Neural cell (in vitro differentiated cells): ENCODE results near the gene TAC4. TPM values are rescaled to one million over a fixed set of nuclear protein-coding genes. Genes with fewer than 3 reads are reported as not detected.

Source experiments
- H2AFZ ChIP-seq: fragments of 200-600, 300-800 bp; sonication (generic), shearing (Covaris generic); 2 replicates; pipeline ENCODE4 v1.6.0; 2014; ENCODE audit warnings: low read depth, mild to moderate bottlenecking, antibody characterized with exemption, low read length, moderate library complexity
- H3F3A ChIP-seq: fragments of 200-600 bp; shearing (Covaris generic); 2 replicates; pipeline ENCODE4 v1.6.1; 2016; ENCODE audit warnings: mild to moderate bottlenecking, moderate library complexity, mixed read lengths, antibody characterized with exemption, low read length; ENCODE audit not compliant: insufficient read depth, poor library complexity, severe bottlenecking
- H3K27ac ChIP-seq: fragments of 200-600, 300-800 bp; sonication (generic), shearing (Covaris generic); 2 replicates; pipeline ENCODE4 v1.5.1; 2014; ENCODE audit warnings: mild to moderate bottlenecking, low read length, moderate library complexity
- H3K27me3 ChIP-seq: fragments of 300-800, 200-600 bp; sonication (generic), shearing (Covaris generic); 2 replicates; pipeline ENCODE4 v1.6.0; 2014; ENCODE audit warnings: mild to moderate bottlenecking, low read depth, low read length, moderate library complexity; ENCODE audit not compliant: insufficient read depth
- H3K36me3 ChIP-seq: fragments of 300-800, 200-600 bp; sonication (generic), shearing (Covaris generic); 2 replicates; pipeline ENCODE4 v1.5.1; 2014; ENCODE audit warnings: mild to moderate bottlenecking, antibody characterized with exemption, low read length, moderate library complexity; ENCODE audit not compliant: insufficient read depth
- H3K4me2 ChIP-seq: fragments of 300-800, 200-600 bp; sonication (generic), shearing (Covaris generic); 2 replicates; pipeline ENCODE4 v1.6.0; 2014; ENCODE audit warnings: mild to moderate bottlenecking, low read length
- H3K4me3 ChIP-seq: fragments of 300-800, 200-600 bp; sonication (generic), shearing (Covaris generic); 2 replicates; pipeline ENCODE4 v1.5.1; 2014; ENCODE audit warnings: mild to moderate bottlenecking, low read length, moderate library complexity
- H3K79me2 ChIP-seq: fragments of 200-600 bp; shearing (Covaris generic); replicated peaks from 2 replicates; pipeline ENCODE4 v1.6.0; 2014; ENCODE audit warnings: mild to moderate bottlenecking, low read length, moderate library complexity; ENCODE audit not compliant: insufficient read depth
- H3K9ac ChIP-seq: fragments of 300-800, 200-600 bp; sonication (generic), shearing (Covaris generic); 2 replicates; pipeline ENCODE4 v1.6.1; 2016; ENCODE audit warnings: mild to moderate bottlenecking, low read length, mixed read lengths
- H3K9me2 ChIP-seq: fragments of 200-600 bp; shearing (Covaris generic); 2 replicates; pipeline ENCODE4 v1.6.1; 2016; ENCODE audit warnings: mild to moderate bottlenecking, low read length, mixed read lengths; ENCODE audit not compliant: insufficient read depth
- H3K9me3 ChIP-seq: fragments of 200-600, 300-800 bp; sonication (generic), shearing (Covaris generic); 2 replicates; pipeline ENCODE4 v1.6.1; 2016; ENCODE audit warnings: mild to moderate bottlenecking, mixed run types, low read length, moderate library complexity, mixed read lengths
- H4K20me1 ChIP-seq: fragments of 200-600 bp; shearing (Covaris generic); 2 replicates; pipeline ENCODE4 v1.6.1; 2016; ENCODE audit warnings: mild to moderate bottlenecking, mixed run types; ENCODE audit not compliant: insufficient read depth
- EP300 ChIP-seq: fragments of 450-650 bp; conservative IDR thresholded peaks from 2 replicates; pipeline ENCODE4 v1.6.1; 2014; ENCODE audit warnings: antibody characterized with exemption, mild to moderate bottlenecking, moderate library complexity; ENCODE audit not compliant: poor library complexity, severe bottlenecking
- EZH2 ChIP-seq: fragments of 200-600, 300-800 bp; shearing (Covaris generic), sonication (generic); IDR thresholded peaks from 2 replicates; pipeline ENCODE4 v1.6.1; 2014; ENCODE audit warnings: antibody characterized with exemption, low read length, borderline replicate concordance, mild to moderate bottlenecking; ENCODE audit not compliant: insufficient read depth, poor library complexity, severe bottlenecking
- MXI1 ChIP-seq: fragments of 450-650 bp; conservative IDR thresholded peaks from 2 replicates; pipeline ENCODE4 v1.6.1; 2014; ENCODE audit warnings: antibody characterized with exemption, mild to moderate bottlenecking; ENCODE audit not compliant: poor library complexity, severe bottlenecking
- POLR2AphosphoS5 ChIP-seq: IDR thresholded peaks from 2 replicates; pipeline ENCODE4 v1.6.1; 2012
- RAD21 ChIP-seq: fragments of 450-650 bp; conservative IDR thresholded peaks from 2 replicates; pipeline ENCODE4 v1.6.1; 2014; ENCODE audit warnings: antibody characterized with exemption, mild to moderate bottlenecking, moderate library complexity
- SMC3 ChIP-seq: fragments of 450-650 bp; conservative IDR thresholded peaks from 2 replicates; pipeline ENCODE4 v1.6.1; 2014; ENCODE audit warnings: antibody characterized with exemption, mild to moderate bottlenecking, moderate library complexity; ENCODE audit not compliant: poor library complexity
- TAF1 ChIP-seq: IDR thresholded peaks from 2 replicates; pipeline ENCODE4 v1.6.1; 2012; ENCODE audit warnings: low read depth
- polyA plus RNA-seq: library from polyadenylated mRNA; depleted of rRNA; stranded (reverse); fragments of >200 nt; gene quantifications from 2 replicates; pipeline ENCODE4 v1.2.3, GENCODE V29; 2014
- TF ChIP-seq, protein P1 (sequence below): IDR thresholded peaks from 2 replicates; pipeline ENCODE4 v1.6.1; 2012; ENCODE audit warnings: borderline replicate concordance
- TF ChIP-seq, protein P2 (sequence below): fragments of 450-650 bp; IDR thresholded peaks from 2 replicates; pipeline ENCODE4 v1.5.1; 2014; ENCODE audit warnings: antibody characterized with exemption, mild to moderate bottlenecking, moderate library complexity; ENCODE audit not compliant: poor library complexity, severe bottlenecking

The TAC4 gene
- polyA plus RNA-seq, 1 donor from 2014 or later: not detected

DNA sequence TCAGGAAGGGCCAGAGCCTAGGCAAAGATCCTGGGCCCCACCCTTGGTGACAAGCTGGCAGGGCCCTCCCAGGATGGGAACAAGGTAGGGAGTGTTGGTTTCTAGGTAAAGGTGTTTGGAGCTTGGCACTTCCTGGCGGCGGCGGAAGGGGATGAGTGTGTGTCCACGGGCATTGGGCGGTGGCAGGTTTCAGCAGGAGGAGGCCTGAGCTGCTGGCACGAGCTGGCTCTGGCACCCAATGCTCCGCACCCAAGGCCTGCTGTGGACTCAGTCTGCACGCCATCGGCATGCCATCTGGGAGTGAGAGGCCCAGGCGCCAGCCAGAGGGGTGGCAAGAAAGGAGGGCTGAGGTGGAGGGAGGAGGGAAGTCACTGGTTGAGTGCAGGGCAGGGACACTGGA lies 46.9 kb upstream of the TAC4 start:
- TF ChIP-seq EP300 (no peak), SMC3 (no peak), MXI1 (no peak), TAF1 (no peak)
- TF ChIP-seq, protein P1, sequence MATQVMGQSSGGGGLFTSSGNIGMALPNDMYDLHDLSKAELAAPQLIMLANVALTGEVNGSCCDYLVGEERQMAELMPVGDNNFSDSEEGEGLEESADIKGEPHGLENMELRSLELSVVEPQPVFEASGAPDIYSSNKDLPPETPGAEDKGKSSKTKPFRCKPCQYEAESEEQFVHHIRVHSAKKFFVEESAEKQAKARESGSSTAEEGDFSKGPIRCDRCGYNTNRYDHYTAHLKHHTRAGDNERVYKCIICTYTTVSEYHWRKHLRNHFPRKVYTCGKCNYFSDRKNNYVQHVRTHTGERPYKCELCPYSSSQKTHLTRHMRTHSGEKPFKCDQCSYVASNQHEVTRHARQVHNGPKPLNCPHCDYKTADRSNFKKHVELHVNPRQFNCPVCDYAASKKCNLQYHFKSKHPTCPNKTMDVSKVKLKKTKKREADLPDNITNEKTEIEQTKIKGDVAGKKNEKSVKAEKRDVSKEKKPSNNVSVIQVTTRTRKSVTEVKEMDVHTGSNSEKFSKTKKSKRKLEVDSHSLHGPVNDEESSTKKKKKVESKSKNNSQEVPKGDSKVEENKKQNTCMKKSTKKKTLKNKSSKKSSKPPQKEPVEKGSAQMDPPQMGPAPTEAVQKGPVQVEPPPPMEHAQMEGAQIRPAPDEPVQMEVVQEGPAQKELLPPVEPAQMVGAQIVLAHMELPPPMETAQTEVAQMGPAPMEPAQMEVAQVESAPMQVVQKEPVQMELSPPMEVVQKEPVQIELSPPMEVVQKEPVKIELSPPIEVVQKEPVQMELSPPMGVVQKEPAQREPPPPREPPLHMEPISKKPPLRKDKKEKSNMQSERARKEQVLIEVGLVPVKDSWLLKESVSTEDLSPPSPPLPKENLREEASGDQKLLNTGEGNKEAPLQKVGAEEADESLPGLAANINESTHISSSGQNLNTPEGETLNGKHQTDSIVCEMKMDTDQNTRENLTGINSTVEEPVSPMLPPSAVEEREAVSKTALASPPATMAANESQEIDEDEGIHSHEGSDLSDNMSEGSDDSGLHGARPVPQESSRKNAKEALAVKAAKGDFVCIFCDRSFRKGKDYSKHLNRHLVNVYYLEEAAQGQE: no peak
- no peak overlapping the region for H3K9ac ChIP-seq
- no peaks in the 10 kb centered on the region for H3K36me3 ChIP-seq
- no peaks in the 10 kb centered on the region for H3K9me3 ChIP-seq
- H3F3A ChIP-seq: no peaks in the 10 kb centered on the region
- no peak overlapping the region for H3K4me3 ChIP-seq
- no peak overlapping the region for H3K27ac ChIP-seq
- no peaks in the 10 kb centered on the region for H4K20me1 ChIP-seq
- H3K4me2 ChIP-seq: no peak overlapping the region
- H2AFZ ChIP-seq: no peak overlapping the region
- no peaks in the 10 kb centered on the region for H3K9me2 ChIP-seq
- H3K27me3 ChIP-seq: peaks cover 29% of the 10 kb centered on the region
- no peaks in the 10 kb centered on the region for H3K79me2 ChIP-seq

DNA sequence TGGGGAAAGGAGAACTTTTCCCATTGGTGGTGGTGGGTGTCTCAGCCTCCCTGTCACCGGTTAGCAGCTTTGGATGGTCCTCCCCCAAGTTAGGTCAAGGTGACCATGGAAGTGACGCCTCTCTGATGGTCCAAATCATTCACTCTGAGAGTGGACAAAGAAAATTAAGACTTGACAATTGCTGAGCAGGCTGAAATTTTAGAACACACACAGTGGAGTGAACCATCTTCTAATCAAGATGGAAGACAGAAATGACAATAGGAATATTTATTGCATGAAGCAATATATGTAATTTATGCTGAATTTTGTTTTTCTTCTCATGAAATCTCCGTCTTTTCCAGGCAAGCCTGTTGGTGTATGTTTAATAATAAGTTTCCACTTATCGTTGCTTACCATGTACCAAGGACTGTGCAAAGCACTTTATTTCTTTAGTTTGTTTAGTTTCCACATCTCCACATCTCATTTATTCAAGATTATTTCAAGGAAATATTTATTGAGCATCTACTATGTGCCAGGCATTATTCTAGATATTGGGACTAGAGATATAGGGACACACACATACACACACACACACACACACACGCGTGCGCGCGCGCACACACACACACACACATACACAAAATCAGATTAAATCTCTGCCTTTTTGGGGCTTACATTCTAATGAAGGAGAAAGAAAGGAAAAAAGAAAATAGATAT lies 44.0 kb upstream of the TAC4 start:
- H3K4me2 ChIP-seq: no peak overlapping the region
- peaks cover 30% of the 10 kb centered on the region for H3K27me3 ChIP-seq
- TF ChIP-seq EZH2 (no peak), POLR2AphosphoS5 (no peak), TAF1 (no peak), MXI1 (no peak), EP300 (no peak), SMC3 (no peak), RAD21 (no peak)
- TF ChIP-seq, protein P1: no peak
- TF ChIP-seq, protein P2, sequence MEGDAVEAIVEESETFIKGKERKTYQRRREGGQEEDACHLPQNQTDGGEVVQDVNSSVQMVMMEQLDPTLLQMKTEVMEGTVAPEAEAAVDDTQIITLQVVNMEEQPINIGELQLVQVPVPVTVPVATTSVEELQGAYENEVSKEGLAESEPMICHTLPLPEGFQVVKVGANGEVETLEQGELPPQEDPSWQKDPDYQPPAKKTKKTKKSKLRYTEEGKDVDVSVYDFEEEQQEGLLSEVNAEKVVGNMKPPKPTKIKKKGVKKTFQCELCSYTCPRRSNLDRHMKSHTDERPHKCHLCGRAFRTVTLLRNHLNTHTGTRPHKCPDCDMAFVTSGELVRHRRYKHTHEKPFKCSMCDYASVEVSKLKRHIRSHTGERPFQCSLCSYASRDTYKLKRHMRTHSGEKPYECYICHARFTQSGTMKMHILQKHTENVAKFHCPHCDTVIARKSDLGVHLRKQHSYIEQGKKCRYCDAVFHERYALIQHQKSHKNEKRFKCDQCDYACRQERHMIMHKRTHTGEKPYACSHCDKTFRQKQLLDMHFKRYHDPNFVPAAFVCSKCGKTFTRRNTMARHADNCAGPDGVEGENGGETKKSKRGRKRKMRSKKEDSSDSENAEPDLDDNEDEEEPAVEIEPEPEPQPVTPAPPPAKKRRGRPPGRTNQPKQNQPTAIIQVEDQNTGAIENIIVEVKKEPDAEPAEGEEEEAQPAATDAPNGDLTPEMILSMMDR: no peak
- no peaks in the 10 kb centered on the region for H4K20me1 ChIP-seq
- H3F3A ChIP-seq: no peaks in the 10 kb centered on the region
- no peak overlapping the region for H3K27ac ChIP-seq
- no peaks in the 10 kb centered on the region for H3K9me3 ChIP-seq
- H3K36me3 ChIP-seq: no peaks in the 10 kb centered on the region
- no peaks in the 10 kb centered on the region for H3K79me2 ChIP-seq
- H2AFZ ChIP-seq: no peak overlapping the region
- H3K4me3 ChIP-seq: no peak overlapping the region
- H3K9me2 ChIP-seq: no peaks in the 10 kb centered on the region
- H3K9ac ChIP-seq: no peak overlapping the region
